Dermis microvascular lymphatic vessel endothelial cell (primary cell): ENCODE results near the gene CDYL2. TPM values are rescaled to one million over a fixed set of nuclear protein-coding genes. Genes with fewer than 3 reads are reported as not detected.
"Not testable (repeated sequence)": the region's sequence is repeated elsewhere in the genome, so short reads cannot be mapped to it uniquely, and the experiment has no call there.

ENCODE experiments used
- DNase-seq, 2 donors: peaks; one replicate each; pipeline versions ENCODE4 v3.0.0 to v3.0.0-alpha.2; 2010; ENCODE audit warnings: low read depth in 2 of 2
- total RNA-seq: library from RNA; depleted of rRNA; stranded (reverse); fragments of >200 nt; gene quantifications from 2 replicates; pipeline ENCODE4 v1.2.1, GENCODE V29; 2014

The CDYL2 gene
- total RNA-seq, 1 donor from 2014 or later: 19.8 TPM

- DNase-seq: no peak
These were observed 3.5 kb upstream of the CDYL2 start for GRCh38 chr16:80807906-80808305.

DNA sequence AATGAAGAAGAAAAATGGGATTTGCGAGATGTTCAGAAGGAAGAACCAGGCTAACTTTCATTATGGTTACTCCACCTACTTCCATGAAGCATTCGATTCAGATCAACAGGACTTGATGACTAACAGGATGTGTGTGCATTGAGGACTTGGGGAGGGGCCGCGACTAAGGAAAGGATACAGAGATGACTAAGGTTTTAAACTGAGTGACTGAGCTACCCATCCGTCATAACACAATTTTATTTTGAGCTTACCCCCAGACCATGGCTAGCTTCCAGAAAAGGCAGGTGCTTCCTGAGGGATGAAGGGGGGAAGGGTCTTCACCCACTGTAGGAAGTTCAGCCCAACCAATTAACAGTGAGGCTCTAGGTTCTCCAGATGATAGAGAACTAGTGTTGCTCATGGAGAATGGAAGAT is 2.5 kb upstream of the CDYL2 start:
- DNase-seq: peak; percentile 83 to 99

GRCh38 chr16:80806289-80806688 is 1.9 kb upstream of the CDYL2 start:
- DNase-seq: peak in 1 of 2 donors; percentile 26

- peak; percentile 47 to 73 for DNase-seq
These were observed 307 bp downstream of the CDYL2 start for GRCh38 chr16:80804056-80804525.

DNA sequence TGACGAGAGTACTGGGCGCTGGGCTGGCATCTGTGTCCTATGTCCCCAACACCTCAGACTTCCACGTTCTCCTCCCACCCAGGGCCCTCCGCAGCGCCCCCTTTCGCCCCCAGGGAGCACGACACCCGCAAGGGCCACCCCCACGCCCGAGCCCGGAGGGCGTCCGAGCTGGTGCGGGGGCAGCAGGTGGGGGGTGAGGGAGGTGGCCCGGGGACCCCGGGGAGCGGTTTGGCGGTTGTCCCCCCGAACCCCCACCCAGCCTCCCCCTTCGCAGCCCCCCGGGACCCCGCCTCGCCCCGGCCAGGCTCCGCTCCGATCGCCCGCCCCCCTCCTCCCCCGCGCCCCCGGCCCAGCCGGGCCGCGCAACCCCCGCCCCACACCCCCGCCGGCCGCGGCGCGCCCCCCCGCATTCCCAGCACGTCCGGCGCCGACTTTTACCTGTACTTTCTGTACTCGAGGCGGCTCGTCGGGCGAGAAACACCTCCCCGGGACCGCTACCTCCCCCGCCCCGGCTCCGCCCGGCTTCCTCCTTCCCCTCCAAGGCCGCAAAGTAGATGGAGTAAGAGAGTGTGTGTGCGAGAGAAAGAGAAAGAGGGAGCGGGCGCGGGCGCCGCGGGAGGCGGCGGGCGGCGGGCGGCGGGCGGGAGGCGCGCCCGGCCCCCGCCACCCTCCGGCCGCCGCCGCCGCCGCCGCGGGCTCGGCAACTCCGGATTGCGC is 901 bp downstream of the CDYL2 start:
- DNase-seq: peak in 1 of 2 donors; percentile 39

GRCh38 chr16:80802902-80803301 is 1.5 kb downstream of the CDYL2 start:
- DNase-seq: no peak

DNA sequence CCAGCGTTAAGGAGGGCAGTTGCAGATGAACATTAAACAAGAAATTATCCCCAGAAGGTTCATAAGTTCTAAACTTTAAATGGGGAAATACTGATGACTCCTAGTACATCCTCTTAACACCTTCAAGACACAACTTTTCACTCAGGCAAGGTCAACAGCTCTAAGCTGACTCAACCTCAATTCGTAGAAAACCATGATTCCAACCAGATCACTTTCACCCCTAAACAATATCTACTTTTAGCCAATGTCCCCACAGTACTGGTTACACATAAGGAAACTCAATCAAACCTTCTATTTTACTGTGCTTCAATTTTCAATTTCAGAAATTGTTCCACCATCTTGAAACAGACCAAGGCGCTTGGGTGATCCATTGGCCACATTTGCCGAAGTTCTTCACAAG is 2.3 kb downstream of the CDYL2 start:
- no peak for DNase-seq

- no peak for DNase-seq
These were observed 10.3 kb downstream of the CDYL2 start for GRCh38 chr16:80794071-80794470.

DNA sequence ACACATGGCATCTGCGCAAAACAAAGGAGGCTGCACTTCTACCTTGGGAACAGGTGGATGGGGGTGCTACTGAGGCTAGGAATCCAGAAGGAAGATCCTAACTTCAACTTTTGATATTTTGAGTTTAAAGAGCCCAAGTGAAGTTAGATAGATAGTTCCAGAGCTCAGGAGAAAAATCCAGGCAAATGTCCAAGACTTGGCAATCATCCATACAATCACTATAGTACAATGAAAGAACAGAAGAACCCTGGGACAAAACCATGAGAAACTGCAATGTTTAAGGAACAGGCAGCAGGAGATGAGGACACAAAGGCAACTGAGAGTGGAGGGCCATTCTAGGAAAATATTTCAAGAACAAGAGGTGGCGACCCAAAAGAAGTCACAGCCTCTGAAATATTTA is 12.4 kb downstream of the CDYL2 start:
- peak in 1 of 2 donors; percentile 60 for DNase-seq

DNA sequence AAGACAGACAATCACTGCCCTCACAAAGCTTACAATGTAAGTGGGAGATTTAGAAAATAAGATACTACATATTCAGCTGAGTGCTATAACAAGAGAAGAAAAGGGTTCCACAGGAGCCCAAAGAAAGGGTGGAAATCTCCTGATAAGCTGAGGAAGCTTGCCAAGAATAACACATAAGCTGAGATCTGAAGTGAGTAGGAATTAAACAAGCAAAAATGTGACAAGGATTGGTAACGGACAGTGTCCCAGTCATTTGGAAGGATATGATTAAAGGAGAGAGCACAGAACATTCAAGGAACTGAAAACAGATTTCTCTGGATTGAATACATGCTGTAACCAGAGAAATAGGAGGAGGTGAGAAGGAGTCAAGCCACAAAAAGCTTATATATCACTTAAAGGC is 13.0 kb downstream of the CDYL2 start:
- DNase-seq: peak in 1 of 2 donors; percentile 73

- DNase-seq: no peak
These were observed 13.6 kb downstream of the CDYL2 start for GRCh38 chr16:80790751-80791150.

DNA sequence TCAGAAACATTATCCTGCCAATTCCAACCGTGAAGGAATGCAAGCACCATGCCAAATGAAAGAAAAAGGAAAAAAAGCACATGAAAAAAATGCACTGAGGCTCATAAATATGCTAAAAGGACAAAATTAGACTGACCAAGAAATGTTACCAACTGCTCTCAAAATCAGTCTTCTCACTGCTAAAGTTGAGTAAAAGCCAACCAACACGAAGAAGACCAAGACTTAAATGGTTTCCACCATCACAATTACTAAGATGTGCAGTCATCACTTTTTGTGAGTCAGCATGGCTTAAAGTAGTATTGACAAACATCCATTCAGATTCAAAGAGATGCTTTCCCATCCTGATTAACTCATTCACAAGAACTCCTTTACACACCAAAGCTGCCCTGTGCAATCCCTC is 16.4 kb downstream of the CDYL2 start:
- no peak for DNase-seq

- DNase-seq: not testable (repeated sequence)
These were observed 17.8 kb downstream of the CDYL2 start for GRCh38 chr16:80786561-80786960.

- DNase-seq: no peak
These were observed 19.4 kb downstream of the CDYL2 start for GRCh38 chr16:80784951-80785350.

- DNase-seq: peak; percentile 30 to 64
These were observed 25.7 kb downstream of the CDYL2 start for GRCh38 chr16:80778703-80779102.

DNA sequence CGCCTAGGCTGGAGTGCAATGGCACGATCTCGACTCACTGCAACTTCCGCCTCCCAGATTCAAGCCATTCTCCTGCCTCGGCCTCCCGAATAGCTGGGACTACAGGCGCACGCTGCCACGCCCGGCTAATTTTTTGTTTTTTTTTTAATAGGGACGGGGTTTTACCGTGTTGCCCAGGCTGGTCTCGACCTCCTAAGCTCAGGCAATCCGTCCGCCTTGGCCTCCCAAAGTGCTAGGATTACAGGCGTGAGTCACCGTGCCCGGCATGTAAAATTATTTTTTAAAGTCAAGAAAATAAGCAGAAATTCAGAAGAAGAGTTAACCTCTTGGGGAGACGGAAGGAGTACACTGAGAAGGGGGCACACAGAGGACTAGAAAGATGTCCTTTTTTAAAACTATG is 27.5 kb downstream of the CDYL2 start:
- DNase-seq: no peak

GRCh38 chr16:80775450-80775849 is 28.9 kb downstream of the CDYL2 start:
- no peak for DNase-seq

- DNase-seq: no peak
These were observed 37.6 kb downstream of the CDYL2 start for GRCh38 chr16:80766798-80767197.

GRCh38 chr16:80759419-80760162 is 44.8 kb downstream of the CDYL2 start:
- DNase-seq: peak in 1 of 2 donors; percentile 60

- DNase-seq: no peak
These were observed 49.9 kb downstream of the CDYL2 start for GRCh38 chr16:80754476-80754875.

GRCh38 chr16:80752541-80752940 is 51.9 kb downstream of the CDYL2 start:
- no peak for DNase-seq

DNA sequence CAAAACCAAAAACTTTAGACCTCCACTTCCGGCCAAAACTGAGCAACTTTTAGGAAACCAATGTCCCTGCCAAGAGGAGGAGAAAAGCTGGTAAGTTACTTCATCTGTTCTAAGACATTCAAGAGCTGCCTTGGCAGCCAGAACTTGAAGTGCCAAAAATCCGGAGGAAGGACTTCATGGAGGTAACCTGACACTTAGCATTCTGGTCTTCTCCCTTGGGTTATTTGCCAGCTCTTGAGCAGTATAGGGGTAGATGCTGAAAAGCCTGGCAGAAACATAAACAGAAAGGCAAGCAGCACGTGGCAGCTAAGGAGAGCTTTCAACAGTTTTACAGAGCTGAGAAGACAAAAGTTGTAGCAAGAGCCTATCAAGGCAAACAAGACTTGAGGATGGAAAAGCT is 53.2 kb downstream of the CDYL2 start:
- DNase-seq: peak in 1 of 2 donors; percentile 42

DNA sequence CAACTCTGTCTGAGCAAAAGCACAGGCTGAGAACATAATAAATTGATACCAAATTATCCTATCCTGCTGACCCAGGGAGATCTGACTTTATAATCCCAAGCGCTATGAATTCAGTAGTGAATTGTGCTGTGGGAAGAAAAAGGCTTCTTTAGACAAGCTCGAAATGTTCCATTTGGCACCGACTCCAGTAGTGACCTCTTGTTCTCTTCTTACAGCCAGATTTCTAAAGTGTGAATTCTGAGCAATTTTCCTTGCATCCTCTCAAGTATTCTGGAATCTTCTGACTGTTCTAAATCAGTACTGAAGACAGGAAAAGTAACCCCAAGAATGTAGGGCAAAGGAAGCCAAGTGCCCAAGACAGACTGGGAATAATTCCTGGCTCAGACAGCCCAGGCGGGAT is 58.2 kb downstream of the CDYL2 start:
- no peak for DNase-seq
